HL-60 (cell line): ENCODE results near the gene STXBP5L.
"Not testable (repeated sequence)": the region's sequence is repeated elsewhere in the genome, so short reads cannot be mapped to it uniquely, and the experiment has no call there.

Experiments
- DNase-seq, 2 experiments: peaks; one replicate each; pipeline ENCODE4 v3.0.0-alpha.2; 2010 to 2020; ENCODE audit warnings: low read depth in 1 of 2, low spot score in 1 of 2
- H3K27ac ChIP-seq: fragments of 250-450 bp; sonication (Bioruptor Pico); replicated peaks from 2 replicates; pipeline ENCODE4 v1.5.1; 2020; ENCODE audit warnings: mild to moderate bottlenecking, moderate library complexity
- H3K27me3 ChIP-seq: fragments of 250-450 bp; sonication (Bioruptor Pico); 2 replicates; pipeline ENCODE4 v1.5.1; 2021; ENCODE audit warnings: mild to moderate bottlenecking, moderate library complexity; ENCODE audit not compliant: insufficient read depth, poor library complexity, severe bottlenecking
- H3K4me3 ChIP-seq: replicated peaks from 2 replicates; pipeline ENCODE4 v1.5.1; 2011; ENCODE audit warnings: mild to moderate bottlenecking, control low read depth, low read length; ENCODE audit not compliant: insufficient read depth
- CTCF ChIP-seq: IDR thresholded peaks from one replicate; pipeline ENCODE4 v1.5.1; 2011; ENCODE audit warnings: low read length, control low read depth, inconsistent platforms; ENCODE audit not compliant: insufficient read depth
- GABPA ChIP-seq: IDR thresholded peaks from 2 replicates; pipeline ENCODE4 v1.6.1; 2012; ENCODE audit warnings: low read depth
- POLR2AphosphoS5 ChIP-seq: IDR thresholded peaks from 2 replicates; pipeline ENCODE4 v1.6.1; 2012; ENCODE audit warnings: low read depth
- REST ChIP-seq: IDR thresholded peaks from 2 replicates; pipeline ENCODE4 v1.6.1; 2012; ENCODE audit warnings: low read depth; ENCODE audit not compliant: insufficient replicate concordance
- SPI1 ChIP-seq: IDR thresholded peaks from 2 replicates; pipeline ENCODE4 v1.6.1; 2012; ENCODE audit warnings: low read depth, mild to moderate bottlenecking, borderline replicate concordance

STXBP5L gene

GRCh38 chr3:121165397-121165837, 257.4 kb downstream of the STXBP5L start:
- Histone ChIP-seq H3K27me3 (no peaks in the 10 kb centered on the region), H3K4me3 (no peak overlapping the region), H3K27ac (no peak overlapping the region)
- TF ChIP-seq REST (no peak), GABPA (no peak), SPI1 (no peak)
- DNase-seq: no peak

- TF ChIP-seq GABPA (no peak), SPI1 (no peak), REST (no peak), POLR2AphosphoS5 (no peak), CTCF (no peak)
- Histone ChIP-seq H3K27ac (no peak overlapping the region), H3K4me3 (no peak overlapping the region), H3K27me3 (no peaks in the 10 kb centered on the region)
- no peak for DNase-seq
Measured at GRCh38 chr3:121167374-121168139, 259.6 kb downstream of the STXBP5L start.

- Histone ChIP-seq H3K27ac (no peak overlapping the region), H3K27me3 (no peaks in the 10 kb centered on the region), H3K4me3 (no peak overlapping the region)
- no peak for DNase-seq
- TF ChIP-seq POLR2AphosphoS5 (no peak), GABPA (no peak), REST (no peak), CTCF (no peak), SPI1 (no peak)
Measured at GRCh38 chr3:121175083-121175482, 267.1 kb downstream of the STXBP5L start.

GRCh38 chr3:121190626-121191025, 282.6 kb downstream of the STXBP5L start:
- not testable (repeated sequence) for H3K4me3 ChIP-seq, H3K27me3 ChIP-seq, DNase-seq, H3K27ac ChIP-seq
